HG03442 (cell line): ENCODE measurements around the gene CAND1.
"Not testable (repeated sequence)": the region's sequence is repeated elsewhere in the genome, so short reads cannot be mapped to it uniquely, and the experiment has no call there.

ENCODE experiments used
- ATAC-seq: cut with Tn5 transposase; IDR thresholded peaks from one replicate; pipeline ENCODE4 v1.9.1; 2021; ENCODE audit warnings: mild to moderate bottlenecking, moderate library complexity; ENCODE audit not compliant: unreplicated experiment

The CAND1 gene

DNA sequence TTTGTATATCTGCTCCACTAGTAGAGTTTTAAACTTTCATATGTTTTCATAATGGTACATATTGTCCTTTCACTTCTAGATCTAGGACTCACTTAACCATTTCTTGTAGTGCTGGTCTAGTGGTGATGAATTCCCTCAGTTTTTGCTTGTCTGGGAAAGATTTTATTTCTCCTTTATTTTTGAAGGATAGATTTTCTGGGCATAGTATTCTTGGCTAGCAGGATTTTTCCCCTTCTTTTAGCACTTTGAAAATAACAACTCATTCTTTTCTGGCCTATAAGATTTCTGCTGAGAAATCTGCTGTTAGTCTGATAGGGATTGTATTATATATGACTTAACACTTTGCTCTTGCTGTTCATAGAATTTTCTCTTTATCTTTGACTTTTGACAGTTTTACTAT, 69.3 kb downstream of the CAND1 start:
- no peak for ATAC-seq

DNA sequence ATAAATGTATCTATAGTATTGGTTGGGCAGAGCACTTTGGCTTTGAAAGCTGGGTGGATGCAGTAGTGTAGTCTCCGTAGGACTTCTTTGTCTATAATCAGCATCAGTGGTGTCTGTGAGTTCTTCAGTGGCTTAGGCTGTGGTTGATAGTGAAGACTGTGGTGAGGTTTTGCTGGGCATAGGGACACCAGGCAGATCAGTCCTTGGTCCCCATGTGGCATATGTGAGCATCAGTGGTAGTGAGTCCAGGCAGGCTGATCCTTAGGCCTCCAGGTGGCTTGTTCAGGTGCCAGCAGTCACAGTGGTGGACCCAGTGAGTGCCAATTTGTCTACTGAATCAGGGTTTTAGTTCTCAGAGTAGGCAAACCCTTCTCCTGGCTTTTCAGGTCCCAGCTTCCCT, 70.4 kb downstream of the CAND1 start:
- no peak for ATAC-seq

DNA sequence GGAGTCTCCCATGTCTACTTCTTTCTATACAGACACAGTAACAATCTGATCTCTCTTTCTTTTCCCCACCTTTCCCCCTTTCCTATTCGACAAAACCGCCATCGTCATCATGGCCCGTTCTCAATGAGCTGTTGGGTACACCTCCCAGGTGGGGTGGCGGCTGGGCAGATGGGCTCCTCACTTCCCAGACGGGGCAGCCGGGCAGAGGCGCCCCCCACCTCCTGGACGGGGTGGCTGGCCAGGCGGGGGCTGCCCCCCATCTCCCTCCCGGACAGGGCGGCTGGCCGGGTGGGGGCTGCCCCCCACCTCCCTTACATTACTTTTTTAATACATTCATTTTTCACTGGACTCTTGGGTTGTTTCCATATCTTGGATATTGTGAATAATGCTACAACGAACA, 71.9 kb downstream of the CAND1 start:
- ATAC-seq, result not testable (repeated sequence)

DNA sequence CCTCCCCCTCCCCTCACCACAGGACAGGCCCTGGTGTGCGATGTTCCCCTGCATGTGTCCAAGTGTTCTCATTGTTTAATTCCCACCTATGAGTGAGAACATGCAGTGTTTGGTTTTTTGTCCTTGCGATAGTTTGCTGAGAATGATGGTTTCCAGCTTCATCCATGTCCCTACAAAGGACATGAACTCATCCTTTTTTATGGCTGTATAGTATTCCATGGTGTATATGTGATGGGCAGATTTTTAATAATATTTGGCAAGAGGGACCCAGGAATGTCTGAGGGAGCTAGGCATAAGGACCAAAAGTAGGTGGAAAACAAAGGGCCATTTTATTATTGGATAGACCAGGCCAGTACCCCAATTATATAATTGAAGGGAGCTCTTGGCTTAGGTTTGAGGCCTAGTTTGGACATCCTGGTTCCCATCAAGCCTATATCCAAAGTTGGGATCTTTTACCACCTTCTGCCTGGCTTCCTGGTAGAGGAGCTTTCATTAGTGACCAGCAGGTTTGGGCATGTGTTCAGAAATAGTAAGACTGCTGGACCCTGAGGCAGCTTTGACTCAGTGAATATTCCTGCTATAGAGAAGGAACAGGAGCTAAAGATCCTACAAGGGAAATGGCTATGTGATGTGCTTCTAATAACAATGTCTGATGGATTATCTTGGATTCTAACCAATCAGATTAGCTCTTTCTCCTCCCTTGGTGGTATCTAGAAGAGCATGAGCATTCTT, 76.0 kb downstream of the CAND1 start:
- ATAC-seq, result no peak

DNA sequence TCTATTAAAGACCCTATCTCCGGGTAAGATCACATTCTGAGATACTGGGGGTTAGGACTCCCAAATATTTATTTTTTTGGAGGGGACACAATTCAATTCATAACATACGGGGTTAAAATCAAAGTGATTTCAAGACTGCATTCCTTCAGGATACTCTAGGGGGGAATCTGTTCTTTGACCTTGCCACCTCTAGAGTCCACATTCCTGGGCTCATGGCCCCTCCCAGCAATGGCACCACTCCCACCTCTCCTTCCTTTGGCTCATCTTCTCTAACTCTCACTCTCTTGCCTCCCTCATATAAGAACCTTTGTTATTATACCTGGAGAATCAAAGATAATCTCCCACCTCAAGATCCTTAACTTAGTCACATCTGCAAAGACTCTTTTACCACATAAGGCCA, 79.5 kb downstream of the CAND1 start:
- ATAC-seq, result no peak

DNA sequence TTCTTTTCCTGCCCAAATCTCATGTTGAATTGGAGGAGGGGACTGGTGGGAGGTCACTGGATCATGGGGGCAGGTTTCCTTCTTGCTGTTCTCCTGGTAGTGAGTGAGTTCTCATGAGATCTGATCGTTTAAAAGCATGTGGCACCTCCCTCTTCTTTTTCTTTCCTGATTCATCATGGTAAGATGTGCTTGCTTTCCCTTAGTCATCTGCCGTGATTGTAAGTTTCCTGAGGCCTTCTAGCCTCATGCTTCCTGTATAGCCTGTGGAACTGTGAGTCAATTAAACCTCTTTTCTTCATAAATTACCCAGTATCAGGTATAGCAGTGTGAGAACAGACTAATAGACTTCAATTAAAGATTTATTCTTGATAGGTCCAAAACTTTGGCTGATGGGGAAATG, 83.5 kb downstream of the CAND1 start:
- ATAC-seq, result no peak

DNA sequence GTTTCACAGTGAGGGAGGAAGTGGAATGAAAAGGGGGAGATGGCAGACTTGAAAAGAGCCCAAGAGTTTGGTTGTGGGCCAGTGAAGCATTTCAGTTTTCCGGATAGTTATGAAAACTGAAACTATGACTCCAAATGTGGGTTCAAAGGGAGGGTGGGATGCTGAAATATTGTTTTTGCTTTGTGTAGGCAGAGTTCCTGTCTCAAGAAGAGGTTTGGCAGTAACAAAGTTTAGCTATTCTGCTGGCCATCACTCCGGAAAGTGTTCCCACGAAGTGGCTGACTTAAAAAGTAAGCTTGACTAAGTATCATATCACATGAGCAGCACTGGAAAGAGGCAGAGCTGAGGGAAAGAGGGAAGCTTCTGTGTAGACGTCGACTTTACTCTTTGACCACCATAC, 85.2 kb downstream of the CAND1 start:
- no peak for ATAC-seq

DNA sequence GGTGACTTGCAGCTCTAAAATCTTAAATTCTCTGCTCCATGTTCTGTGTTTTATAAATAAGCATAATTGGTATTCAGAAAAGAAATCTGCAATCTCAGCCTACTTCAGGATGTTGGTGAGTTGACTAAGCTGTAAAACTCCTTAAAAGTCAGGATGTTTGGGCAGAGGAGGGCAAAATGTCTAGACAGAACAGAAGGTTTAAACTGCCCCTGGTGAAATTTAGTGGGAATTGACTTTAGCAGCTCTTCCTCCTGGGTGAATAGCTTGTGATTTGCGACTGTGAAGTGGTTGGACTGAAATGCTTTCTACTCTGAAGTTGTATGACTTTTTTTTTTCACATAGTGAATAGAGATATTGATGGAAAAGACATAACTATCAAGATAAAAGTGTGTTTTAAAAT, 85.8 kb downstream of the CAND1 start:
- no peak for ATAC-seq

DNA sequence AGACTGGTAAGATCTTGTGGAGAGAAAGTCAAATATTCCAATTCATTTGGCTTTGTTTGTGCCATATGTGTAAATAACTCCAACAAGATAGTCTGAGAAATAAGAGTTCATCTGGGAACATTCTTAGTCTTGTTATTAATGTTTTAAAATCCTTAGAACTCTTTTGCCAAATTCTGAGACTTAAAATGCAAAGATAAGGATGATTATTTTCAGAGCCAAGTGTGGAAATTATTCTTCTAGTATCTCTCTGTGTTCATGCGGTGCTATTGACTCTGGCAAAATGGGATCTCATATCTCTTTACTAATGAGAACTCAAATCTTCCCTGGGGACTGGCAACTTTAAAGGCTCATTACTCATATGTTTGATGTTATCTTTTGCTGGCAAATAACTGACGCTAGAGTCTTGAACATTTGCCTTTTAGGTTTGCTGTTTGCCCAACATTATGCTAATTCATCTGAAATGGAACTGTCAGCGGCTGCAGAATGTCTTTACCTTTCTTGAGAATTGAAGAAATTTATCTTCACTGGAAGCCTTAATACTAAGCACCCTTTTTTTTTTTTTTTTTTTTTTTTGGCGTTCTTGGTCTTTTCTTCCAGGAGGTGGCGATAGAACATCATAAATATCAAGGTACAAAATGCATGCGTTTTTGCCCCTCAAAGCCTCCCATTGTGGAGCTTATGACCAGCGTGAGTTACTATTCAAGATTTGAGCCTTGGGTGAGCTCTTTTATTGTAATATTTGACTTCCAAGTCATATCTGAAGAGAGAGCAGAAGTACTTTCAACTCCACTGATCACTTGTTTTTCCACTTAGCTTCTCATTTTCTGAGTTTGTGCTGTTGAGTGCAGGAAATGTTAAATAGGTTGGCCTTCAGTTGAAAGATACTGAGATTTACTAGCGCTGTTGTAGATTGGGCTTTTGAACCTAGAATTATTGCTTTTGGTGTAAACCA, 86.5 kb downstream of the CAND1 start:
- ATAC-seq, result peak; percentile 45

DNA sequence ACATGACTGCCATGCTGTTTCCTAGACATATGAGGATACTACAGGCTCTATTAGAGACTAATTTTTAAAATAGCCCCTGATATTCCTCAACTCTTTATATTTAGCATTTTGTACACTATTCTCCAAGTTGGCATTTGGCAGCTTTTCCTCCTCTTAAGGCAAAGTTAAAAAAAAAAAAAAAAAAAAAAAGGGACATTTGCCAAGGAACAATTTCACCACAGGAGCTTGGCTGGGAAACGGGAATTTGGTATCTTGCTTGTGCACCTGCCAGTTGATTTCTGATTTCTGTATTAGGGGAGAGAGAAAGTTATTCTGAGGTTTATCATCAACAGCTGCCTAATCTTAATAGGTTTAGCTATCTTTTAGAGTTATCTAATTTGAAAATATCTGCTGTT, 87.2 kb downstream of the CAND1 start:
- ATAC-seq, result no peak

DNA sequence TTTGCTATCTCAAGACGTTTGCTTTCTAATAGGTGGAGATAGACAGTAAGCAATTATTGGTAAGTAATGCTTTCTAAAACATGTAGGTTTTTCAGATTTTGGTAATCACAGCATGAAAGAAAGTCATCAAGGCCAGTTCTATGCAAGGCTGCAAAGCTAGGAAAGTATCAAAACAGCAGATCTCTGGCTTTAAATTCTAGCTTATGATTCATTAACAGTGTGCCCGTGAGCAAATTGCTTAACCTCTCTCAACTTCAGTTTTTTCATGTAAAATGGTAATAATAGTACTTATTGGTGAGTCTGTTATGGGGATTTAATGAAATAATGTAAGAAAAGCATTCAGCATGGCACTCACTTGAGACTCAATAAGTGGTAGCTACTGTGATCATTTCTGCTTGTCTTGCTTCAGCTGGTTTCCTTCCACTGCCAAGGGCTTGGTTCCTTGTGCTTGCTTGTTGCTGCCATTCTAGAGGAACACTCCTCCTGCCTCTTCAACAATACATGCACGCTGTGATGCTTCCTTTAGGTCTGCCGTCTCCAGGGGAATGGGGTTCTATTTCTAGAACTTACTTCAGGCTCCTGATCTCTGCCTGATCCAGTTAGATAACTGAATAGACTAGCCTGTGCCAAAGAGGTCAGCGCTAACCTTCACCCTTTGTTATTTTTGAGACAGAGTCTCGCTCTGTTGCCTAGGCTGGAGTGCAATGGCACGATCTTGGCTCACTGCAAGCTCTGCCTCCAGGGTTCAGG, 88.4 kb downstream of the CAND1 start:
- no peak for ATAC-seq

DNA sequence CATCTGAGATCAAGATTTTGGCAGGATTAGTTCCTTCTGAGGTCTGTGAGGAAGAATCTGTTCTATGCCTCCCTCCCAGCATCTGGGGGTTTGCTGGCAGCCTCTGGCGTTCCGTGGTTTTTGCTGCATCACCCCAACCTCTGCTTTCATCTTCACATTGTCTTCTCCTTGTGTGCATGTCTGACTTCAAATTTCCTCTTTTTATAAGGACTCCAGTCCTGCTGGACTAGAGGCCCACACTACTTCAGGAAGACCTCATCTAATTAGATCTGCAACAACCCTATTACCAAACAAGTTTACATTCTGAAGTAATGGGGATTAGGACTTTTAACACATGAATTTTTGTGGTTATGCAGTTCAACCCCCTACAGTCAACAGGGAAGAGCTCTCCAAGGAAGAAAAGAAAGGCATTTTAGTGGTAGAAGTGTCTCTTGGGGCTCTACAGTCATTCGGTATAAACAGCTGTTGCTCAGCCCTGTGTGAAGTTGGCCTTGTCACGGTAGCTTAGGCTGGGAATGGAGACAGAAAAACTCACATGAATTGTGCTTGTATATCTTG, 89.7 kb downstream of the CAND1 start:
- no peak for ATAC-seq

DNA sequence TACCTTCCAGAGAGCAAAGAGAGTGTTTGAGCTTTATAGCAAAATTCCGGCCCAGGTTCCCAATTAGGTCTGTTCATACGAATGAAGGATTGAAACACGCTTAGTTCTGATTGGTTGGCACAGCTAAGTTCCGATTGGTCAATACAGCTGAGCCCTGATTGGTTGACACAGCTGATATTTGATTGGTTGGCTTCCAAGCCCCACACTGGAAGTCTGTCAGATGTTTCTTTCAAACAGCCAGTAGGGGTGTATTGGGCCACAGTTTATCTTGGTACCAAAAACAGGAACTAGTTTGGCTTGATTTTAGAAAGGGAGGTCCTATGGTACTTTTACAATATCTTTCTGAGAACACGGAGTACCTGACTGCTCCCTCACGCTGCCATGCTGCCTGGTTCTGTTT, 93.4 kb downstream of the CAND1 start:
- no peak for ATAC-seq

DNA sequence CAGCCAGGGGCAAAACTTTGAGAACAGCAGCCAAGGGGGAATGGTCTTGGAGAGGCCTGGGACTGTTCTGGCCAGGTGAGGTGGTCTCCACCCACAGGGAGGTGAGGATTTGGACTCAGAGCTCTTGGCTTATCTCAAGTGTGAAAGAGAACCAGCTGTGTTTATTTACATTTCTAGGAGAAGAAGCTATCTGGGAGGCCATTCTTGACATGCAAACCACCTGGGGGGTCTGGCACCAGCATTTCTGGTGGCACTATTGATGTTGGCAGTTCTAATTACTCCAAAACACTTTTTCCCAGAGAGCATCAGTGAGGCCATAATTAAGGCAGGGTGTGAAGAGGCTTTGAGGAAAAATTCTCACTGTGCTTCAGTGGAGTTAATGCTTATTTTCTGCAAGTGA, 95.1 kb downstream of the CAND1 start:
- no peak for ATAC-seq

DNA sequence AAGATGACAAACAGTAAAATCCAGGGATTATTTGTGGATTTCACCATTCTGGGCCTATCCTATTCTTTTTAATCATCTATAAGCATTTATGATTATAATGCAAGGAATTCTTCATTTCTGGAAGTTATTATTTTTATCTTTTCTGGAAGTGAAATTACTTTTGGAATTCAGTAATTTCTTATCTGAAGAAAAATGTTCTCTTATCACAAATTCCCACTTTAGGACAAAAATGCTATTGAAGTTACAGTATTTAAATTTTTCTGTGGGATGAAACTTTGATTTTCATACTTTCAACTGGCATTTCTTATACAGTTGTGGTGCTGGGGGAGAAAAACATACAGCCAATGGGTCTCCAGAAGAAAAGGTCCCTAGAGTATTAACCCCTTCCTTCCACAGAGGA, 96.0 kb downstream of the CAND1 start:
- ATAC-seq, result no peak

DNA sequence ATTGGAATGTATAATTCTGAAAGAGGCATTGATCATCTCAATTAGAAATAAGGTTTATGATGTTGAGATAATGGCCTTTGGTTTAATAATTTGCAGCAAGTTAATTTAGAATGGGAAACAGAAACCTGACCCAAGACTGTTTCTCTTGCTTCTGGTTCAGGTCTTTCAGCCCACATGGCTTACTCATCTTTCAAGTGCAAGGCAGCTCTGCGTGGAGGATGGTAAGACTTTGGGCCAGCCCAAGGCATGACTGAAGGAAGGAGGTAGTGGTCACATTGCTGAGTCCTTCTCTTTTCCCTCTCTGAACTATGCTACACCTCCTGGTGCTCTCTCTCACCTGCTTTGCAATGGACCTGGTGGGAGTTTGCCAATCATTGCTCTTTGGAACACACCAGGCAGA, 98.7 kb downstream of the CAND1 start:
- ATAC-seq, result no peak
